Measurements from ENCODE around the gene UBE2M.

DNA sequence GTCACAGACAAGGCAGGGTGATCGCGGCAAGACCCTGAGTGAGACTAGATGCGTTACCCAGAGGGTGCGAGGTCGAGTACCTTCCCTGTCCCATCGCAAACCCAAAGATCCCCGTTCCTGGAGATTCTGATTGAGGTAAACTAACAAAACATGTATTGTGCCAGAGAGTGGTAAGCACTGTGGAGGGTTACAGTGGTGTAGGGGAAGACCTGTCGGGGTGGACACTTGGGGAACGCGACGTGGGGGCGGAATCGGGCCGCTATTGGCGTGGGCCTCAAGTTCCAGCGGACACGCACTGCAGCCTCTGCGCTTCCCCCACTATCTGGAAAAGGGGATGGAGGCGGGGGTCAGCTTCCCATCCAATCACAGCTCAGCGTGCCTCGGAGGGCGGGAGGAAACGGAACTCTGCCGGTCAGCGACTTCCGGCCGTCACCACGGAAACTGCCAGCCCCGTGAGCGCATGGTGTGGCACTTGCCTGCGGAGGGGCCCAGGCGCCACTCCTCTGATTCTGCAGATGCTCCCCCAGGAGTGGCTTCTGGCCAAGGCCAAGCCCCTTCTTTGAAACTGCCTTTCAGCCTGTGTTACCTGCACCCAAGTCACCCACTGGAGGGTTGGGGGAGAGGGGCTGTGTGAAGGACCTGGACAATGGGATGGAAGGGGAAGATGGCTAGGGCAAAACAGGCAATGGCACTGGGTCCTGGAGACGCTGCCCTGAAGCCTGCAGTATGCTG is 1.0 kb upstream of the UBE2M start:
- TF ChIP-seq POLR2AphosphoS5 (IDR thresholded peaks at IDR 0.05; ENCODE audit: borderline replicate concordance, low read depth, low read length) (peak; percentile 85), EZH2 (IDR thresholded peaks at IDR 0.05) (no peak)

All from SK-N-MC (cell line).